Lung microvascular endothelial cell (primary cell): ENCODE data around the gene CACNA2D3. TPM values are rescaled to one million over a fixed set of nuclear protein-coding genes. Genes with fewer than 3 reads are reported as not detected.

Experiments
- DNase-seq, 2 donors: peaks; one replicate each; pipeline versions ENCODE4 v3.0.0 to v3.0.0-alpha.2; 2010; ENCODE audit warnings: low read depth in 2 of 2
- total RNA-seq: library from RNA; depleted of rRNA; stranded (reverse); fragments of >200 nt; gene quantifications from 2 replicates; pipeline ENCODE4 v1.2.1, GENCODE V29; 2014

CACNA2D3 gene
- total RNA-seq, 1 donor from 2014 or later, result not detected

DNA sequence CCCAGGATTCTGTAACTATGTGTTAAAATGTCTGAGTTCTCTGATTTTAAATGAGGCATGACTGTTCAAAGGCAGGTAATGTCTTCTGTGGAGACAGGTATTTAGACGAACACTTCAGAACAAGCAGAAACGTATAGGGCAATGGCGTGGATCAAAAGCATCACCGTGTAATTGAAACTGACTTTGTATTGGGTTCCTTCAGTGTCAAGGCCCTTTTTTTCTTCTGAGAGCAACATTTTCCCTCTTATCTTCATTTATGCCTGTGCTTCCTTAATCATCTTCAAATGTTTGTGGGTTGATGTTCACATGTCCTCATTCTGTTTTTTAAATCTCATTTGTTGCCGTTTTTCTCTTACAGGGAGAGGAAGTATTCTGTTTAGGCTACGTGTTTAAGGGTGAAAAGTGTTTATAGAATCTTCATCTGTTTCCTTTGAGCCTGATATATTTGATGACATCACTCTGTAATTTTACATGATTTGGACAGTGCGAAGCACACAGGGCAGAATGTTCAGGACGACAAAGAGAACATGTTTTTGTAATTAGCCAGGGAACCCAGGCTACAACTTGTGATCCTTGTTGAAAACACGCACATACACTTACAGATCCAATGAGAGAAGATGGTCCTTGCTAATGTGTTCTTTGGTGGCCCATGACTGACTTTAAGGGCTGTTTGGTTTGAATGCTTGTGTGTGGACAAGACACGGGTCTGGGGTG, 609.5 kb downstream of the CACNA2D3 start:
- DNase-seq, result no peak

DNA sequence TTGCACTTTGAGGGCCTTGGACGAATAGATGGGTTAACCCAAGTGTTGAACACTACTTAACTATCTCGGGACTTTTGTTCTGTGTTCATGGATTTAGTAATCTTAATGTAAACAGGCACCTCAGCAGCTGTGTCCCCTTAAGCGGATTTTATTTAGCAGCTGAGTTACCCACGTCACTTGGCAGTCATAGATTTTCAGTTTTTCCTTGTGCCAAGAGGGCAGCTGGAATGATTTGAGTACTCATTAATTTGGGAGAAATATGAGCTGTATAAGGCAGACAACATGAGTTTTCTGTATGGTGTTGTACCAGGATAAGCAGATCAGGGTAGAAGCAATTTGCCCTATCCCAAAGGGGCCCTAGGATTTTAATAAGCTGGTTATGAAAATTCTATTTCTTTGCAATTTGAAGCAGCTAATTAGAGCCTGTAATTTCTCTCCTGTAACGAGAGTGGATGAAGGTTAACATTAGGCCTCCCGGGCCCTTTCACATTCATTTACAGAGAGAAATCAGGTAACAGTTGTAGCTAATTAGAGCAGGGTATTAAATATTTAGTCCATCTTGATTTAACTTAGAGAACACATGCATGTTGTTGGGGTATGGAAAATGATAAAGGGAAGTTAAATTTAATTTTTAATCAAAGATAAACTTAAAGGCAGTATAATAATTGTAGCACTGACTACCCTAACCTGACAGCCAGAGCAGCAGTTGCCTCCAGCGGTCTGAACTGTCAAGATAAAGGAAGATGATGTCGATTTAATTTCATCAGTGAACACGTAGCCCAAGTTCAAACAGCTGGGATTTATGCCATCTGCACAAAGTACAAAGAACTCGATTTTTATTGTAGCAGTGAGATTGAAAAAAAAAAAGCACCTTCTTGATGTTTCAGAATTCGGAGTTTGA, 611.0 kb downstream of the CACNA2D3 start:
- no peak for DNase-seq

- DNase-seq, result no peak
Measured at GRCh38 chr3:54736459-54736858, 614.1 kb downstream of the CACNA2D3 start.

DNA sequence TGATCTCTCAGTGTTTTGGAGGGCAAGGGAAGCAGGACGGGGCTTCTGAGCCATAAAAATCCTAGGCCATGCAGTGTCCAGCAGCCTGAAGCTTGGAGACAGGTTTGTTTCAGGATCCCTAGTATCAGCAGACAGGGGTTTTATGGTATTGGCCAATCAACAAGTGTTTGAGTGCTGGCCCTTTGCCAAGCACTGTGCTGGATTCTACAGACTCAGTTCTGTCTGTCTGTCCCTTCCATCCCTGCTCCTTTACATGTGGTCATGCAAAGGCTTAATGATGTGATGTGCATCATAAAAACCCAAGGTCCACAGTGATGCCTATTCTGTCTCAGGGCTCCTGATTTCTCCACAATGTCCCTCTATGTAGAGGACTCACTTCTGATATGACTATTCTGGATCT, 621.4 kb downstream of the CACNA2D3 start:
- no peak for DNase-seq

DNA sequence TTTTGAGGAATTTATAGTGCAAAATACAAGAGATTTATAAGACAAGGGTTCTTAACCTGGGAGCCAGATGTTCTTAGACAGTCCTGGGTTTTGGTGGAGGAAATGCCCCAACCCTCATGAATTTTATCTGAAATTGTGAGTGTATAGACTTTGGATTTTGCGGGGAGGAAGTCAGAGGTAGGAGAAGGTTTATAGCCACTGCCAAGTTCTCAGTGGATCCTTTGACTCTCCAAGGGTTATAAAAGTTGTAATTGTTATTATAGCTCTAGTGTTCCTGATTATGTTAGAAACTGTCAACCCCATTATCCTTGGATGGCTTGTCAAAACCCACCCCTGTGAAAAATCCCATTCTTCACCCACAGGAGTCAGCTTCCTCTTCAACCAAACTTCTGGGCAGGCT, 621.9 kb downstream of the CACNA2D3 start:
- no peak for DNase-seq

GRCh38 chr3:54745843-54746242, 623.5 kb downstream of the CACNA2D3 start:
- DNase-seq, result no peak

- no peak for DNase-seq
Measured at GRCh38 chr3:54746722-54747121, 624.4 kb downstream of the CACNA2D3 start.

DNA sequence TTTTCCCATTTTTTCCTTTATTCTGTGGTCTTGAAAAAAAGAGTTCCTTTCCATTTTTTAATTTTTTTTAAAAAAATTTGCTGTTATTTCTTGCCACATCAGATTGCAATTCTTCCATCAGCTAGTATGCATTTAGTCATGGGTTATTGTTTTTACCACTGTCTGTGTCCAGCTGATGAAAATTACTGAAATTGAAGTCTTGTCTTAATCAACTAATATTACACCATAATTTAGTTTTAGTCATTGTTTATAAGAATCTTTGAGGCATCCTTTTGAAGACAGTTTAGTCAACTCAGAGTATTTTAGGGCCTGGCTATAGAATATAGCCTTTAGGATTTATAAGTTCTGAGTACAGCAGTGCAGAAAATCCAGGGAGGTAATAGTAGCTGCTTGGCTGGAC, 633.4 kb downstream of the CACNA2D3 start:
- no peak for DNase-seq

DNA sequence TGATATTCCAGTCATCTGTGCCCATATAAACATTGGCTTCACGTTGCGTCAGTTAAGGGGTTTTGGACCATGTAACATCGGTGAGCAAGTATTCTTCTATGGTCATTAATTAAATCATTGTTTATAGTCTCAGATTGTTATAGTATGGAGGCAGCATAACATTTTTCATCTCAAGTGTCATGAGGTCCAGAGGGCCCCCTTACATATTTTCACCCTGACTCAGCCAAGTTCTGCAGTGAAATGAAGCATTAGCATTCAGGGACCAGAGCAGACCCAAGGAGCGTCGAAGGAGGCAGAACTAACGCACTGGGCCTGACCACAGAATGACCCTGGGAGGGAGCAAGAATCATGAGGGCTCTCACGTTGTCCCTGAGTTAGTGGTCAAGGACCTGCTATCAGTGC, 634.0 kb downstream of the CACNA2D3 start:
- no peak for DNase-seq

DNA sequence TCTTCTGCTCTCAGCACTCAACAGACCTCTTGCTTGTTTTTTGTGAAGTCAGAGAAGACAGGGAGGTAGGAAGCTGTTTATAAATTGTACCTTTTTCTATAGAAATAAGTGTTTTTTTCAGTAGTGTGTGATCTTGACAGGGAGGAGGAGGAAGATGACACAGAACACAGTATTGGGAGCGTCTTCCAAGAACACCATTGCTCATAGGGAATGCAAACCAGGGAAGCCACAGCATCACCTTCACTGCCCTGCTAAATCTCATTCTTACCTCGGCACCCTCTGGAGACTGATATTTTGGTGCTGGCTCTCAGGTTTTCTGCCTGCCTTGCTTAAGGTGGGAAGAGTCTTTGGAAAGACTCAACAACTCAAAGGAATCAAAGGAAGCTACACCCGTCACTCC, 636.1 kb downstream of the CACNA2D3 start:
- no peak for DNase-seq

GRCh38 chr3:54759166-54759565, 636.8 kb downstream of the CACNA2D3 start:
- DNase-seq, result no peak

DNA sequence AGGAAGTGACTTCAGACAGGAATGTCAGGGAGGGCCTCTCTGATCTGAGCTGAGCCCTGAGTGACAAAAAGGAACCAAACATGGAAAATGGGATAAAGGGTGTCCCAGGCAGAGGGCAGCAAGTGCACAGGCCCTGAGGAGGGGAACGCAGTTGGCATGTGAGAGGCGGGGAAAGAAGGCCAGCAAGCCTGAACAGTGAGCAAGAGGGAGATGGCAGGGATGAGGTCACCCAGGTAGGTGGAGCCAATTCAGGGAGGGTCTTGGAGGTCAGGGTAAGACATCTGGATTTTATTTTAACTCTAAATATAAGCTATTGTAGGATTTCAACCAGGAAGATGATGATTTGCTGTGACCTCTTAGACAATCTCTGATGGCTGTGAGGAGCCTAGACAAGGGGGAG, 637.8 kb downstream of the CACNA2D3 start:
- no peak for DNase-seq

GRCh38 chr3:54761637-54762036, 639.3 kb downstream of the CACNA2D3 start:
- no peak for DNase-seq

GRCh38 chr3:54764911-54765310, 642.6 kb downstream of the CACNA2D3 start:
- DNase-seq, result no peak

- DNase-seq, result no peak
Measured at GRCh38 chr3:54771050-54771449, 648.7 kb downstream of the CACNA2D3 start.

DNA sequence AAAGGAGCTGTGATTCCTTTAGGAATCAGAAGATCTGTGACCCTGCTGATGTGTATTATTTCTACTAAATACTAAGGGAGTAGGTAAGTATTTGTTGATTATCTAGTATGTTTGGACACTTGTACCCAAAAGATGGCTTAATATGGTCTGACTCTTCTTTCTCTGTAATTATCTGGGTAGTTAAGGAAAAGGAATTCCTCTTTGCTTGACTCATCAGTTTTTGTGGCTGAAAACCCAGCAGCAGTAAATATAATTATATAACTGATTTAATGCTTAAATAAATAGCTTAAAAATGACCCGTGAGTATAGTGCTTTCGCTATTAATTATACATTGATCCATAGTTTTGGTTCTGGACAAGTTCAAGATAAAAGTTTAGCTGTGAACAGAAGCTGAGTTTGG, 649.7 kb downstream of the CACNA2D3 start:
- DNase-seq, result no peak

DNA sequence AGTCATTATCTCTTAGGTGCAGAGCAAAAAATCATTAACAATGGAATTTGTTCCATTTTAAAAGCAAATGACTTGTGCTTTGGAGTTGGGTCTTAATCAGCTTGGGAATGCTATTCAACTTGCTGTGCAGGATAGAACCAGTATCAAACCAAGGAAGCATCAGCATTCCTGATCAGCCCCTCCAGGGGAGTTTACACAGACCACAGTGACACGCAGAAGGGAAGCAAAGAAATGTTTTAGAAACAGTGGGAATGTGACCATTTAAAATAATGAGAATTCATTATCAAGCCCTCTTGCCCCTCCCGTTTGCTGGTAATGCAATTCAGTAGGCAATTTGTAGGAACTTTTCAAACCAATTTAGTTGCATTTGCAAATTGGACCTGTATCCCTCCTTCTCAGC, 650.4 kb downstream of the CACNA2D3 start:
- DNase-seq, result no peak

DNA sequence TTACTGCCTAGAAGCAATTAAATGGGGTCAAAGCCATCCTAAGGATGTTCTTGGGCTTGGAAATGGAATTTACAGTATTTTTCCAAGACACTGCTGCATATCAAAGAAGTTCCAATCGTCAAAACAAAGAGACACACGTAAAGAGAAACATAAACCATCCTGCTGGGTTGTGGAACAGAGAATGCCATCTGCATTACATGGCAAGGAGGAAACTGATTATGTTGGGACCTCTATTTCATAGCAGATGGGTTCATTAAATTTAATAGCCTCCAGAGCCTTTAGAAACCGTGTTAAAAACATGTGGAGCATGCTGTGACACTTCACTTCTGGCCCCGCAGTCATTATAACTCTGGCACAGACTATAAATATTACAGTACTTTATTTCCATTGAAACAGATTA, 650.9 kb downstream of the CACNA2D3 start:
- no peak for DNase-seq

- no peak for DNase-seq
Measured at GRCh38 chr3:54776601-54777000, 654.2 kb downstream of the CACNA2D3 start.

DNA sequence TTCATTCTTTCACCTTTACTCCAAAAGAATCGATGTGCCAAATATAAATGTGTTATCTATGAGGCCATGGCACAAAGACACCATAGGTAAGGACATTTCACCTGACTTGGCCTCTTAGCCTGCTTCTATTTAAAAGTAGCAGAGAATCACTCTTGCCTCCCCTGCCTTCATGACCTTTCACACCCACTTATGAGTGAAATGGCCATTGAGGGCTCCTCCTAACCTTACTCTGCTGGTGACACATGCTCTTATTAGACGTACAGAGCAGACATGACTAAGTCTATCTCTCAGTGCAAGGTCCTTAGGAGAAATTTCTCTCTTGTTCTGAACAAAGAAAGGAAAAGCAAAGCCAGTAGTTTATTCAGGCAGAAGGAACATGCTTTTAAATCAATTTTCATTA, 654.8 kb downstream of the CACNA2D3 start:
- DNase-seq, result no peak

DNA sequence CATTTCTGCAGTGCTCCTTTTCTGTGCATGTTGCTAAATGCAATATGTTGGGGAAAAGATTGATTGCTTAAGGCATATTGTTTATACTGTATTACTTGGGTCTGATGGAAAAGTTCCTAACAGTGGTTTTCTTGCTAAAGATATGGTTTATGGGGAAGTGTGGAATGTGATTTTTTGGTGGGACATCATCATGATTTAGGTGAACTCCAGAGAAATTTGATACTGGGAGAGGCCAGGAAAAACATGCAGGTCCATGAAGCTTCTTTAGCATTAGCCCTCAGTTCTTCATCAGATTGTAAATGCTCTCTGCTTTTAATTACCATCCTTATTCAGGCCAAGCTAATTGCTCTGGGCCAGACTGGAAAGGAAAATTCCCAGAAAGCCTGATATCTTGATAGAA, 658.0 kb downstream of the CACNA2D3 start:
- DNase-seq, result no peak

DNA sequence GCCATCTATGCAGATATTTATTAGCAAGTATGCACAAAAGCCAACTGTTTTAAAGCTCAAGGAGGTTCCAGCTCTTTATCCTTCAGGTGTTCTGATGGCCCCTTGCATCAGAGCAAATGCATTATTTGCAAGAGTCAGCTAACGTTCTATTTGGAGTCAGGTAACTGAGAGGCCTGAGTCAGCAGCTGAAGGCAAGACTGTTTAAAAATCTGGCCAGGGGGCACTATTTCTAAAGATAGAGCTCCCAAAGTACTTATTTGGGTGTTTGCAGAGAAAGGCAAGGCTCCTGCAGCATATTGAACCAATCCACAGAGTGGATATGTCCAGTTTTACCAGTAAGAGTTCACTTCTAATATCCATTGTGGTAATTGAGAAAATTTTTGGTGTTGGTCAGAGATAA, 659.4 kb downstream of the CACNA2D3 start:
- DNase-seq, result no peak

DNA sequence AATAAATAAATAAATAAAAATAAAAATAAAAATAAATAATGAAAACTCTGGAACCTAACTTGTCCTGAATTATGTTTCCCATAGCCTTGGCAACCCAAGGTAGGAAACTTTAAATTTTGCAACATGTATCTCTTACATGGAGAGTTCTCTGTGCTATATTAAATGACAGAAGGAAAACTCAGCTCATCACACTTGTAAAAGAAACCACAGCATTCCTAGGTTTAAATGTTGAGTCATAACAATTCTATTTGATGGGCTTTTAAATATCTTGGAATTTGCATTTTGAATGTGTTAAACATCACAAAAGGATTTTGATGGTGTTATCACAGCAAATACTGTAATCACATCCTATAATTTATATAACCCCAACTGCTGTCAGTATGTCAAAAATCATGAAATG, 661.3 kb downstream of the CACNA2D3 start:
- DNase-seq, result no peak
